Measurements from ENCODE around the gene LHX5. TPM values are rescaled to one million over a fixed set of nuclear protein-coding genes. Genes with fewer than 3 reads are reported as not detected.

The LHX5 gene
- total RNA-seq, 4 donors from 2014 or later, result not detected

- Histone ChIP-seq H3K36me3 (no peaks in the 10 kb centered on the region), H3K27ac (no peak overlapping the region), H3K27me3 (no peaks in the 10 kb centered on the region), H3K9me3 (no peaks in the 10 kb centered on the region), H3K4me3 (no peak overlapping the region), H3K4me1 (no peaks in the 10 kb centered on the region)
- TF ChIP-seq CTCF (IDR thresholded peaks at IDR 0.05) (no peak), POLR2A (IDR thresholded peaks at IDR 0.05) (no peak)
- DNase-seq, result no peak
Measured at GRCh38 chr12:113436586-113436985, 35.1 kb downstream of the LHX5 start.

- no peaks in the 10 kb centered on the region for H3K9me3 ChIP-seq
- H3K4me1 ChIP-seq, result no peaks in the 10 kb centered on the region
- H3K27ac ChIP-seq, result no peak overlapping the region
- H3K36me3 ChIP-seq, result no peaks in the 10 kb centered on the region
- DNase-seq, result no peak
- TF ChIP-seq CTCF (IDR thresholded peaks at IDR 0.05), result no peak
- TF ChIP-seq POLR2A (IDR thresholded peaks at IDR 0.05), result no peak
- no peaks in the 10 kb centered on the region for H3K27me3 ChIP-seq
- no peak overlapping the region for H3K4me3 ChIP-seq
Measured at GRCh38 chr12:113435367-113435766, 36.3 kb downstream of the LHX5 start.

GRCh38 chr12:113432986-113433385 is 38.7 kb downstream of the LHX5 start:
- no peaks in the 10 kb centered on the region for H3K36me3 ChIP-seq
- DNase-seq, result no peak
- no peak overlapping the region for H3K4me3 ChIP-seq
- H3K4me1 ChIP-seq, result no peaks in the 10 kb centered on the region
- no peaks in the 10 kb centered on the region for H3K27me3 ChIP-seq
- H3K27ac ChIP-seq, result no peak overlapping the region
- TF ChIP-seq POLR2A (IDR thresholded peaks at IDR 0.05) (no peak), CTCF (IDR thresholded peaks at IDR 0.05) (no peak)
- H3K9me3 ChIP-seq, result no peaks in the 10 kb centered on the region

DNA sequence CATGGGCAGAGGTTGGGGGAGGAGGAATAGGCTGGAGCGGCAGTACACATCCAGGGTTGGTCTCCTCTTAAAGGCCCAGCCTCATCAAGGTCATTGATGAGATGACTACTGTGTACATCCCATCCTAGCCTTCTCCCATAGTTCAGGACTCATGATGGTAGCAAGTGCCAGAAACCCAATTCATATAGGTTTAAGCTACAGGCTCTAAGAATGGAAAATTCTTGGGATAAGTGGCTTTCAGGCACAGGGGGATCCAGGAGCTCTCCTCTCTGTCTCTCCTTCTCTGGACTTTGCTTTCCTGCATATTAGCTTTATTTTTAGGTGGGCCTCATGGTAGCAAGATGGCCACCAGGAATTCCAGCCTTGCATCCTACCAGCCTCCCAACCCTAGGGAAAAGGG is 43.2 kb downstream of the LHX5 start:
- Histone ChIP-seq H3K27me3 (no peaks in the 10 kb centered on the region), H3K36me3 (no peaks in the 10 kb centered on the region), H3K27ac (no peak overlapping the region), H3K9me3 (no peaks in the 10 kb centered on the region), H3K4me1 (no peaks in the 10 kb centered on the region), H3K4me3 (no peak overlapping the region)
- TF ChIP-seq CTCF (IDR thresholded peaks at IDR 0.05), result no peak
- no peak for TF ChIP-seq POLR2A (IDR thresholded peaks at IDR 0.05)
- DNase-seq, result no peak

DNA sequence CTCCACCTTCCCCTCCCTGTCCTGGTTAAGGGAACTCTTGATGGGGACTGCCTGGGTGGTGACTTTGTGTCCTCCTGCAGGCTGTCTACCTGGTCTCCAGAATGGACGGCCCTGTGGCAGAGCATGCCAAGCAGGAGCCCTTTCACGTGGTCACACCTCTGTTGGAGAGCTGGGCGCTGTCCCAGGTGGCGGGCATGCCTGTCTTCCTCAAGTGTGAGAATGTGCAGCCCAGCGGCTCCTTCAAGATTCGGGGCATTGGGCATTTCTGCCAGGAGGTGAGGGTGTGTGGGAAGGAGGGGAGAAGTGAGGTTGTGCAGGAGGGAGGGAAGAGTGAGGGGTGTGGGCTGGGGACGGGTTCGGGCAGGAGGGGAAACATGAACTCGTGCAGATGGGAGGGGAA is 43.8 kb downstream of the LHX5 start:
- H3K9me3 ChIP-seq, result no peaks in the 10 kb centered on the region
- no peaks in the 10 kb centered on the region for H3K36me3 ChIP-seq
- H3K27ac ChIP-seq, result no peak overlapping the region
- no peaks in the 10 kb centered on the region for H3K27me3 ChIP-seq
- TF ChIP-seq POLR2A (IDR thresholded peaks at IDR 0.05), result no peak
- no peak for TF ChIP-seq CTCF (IDR thresholded peaks at IDR 0.05)
- H3K4me1 ChIP-seq, result peaks cover 0 to 2% (median 0%) of the 10 kb centered on the region in 4 donors
- no peak for DNase-seq
- no peak overlapping the region for H3K4me3 ChIP-seq

- no peak overlapping the region for H3K27ac ChIP-seq
- H3K9me3 ChIP-seq, result no peaks in the 10 kb centered on the region
Measured at GRCh38 chr12:113425960-113426453, 45.7 kb downstream of the LHX5 start.

More at GRCh38 chr12:113425960-113426453, 45.7 kb downstream of the LHX5 start:
- TF ChIP-seq CTCF (IDR thresholded peaks at IDR 0.05) (no peak), POLR2A (IDR thresholded peaks at IDR 0.05) (no peak)
- no peak for DNase-seq
- Histone ChIP-seq H3K36me3 (no peaks in the 10 kb centered on the region), H3K4me1 (peaks cover 0 to 16% (median 2%) of the 10 kb centered on the region in 4 donors), H3K27me3 (no peaks in the 10 kb centered on the region), H3K4me3 (no peak overlapping the region)

Data from Peyer's patch (tissue), 4 donors.